Fibroblast of villous mesenchyme (primary cell): ENCODE measurements around the gene DNAJB13. TPM values are rescaled to one million over a fixed set of nuclear protein-coding genes. Genes with fewer than 3 reads are reported as not detected.

Source experiments
- DNase-seq: peaks from one replicate; pipeline ENCODE4 v3.0.0-alpha.2; 2010; ENCODE audit warnings: low read depth
- H3K4me3 ChIP-seq: 2 replicates; pipeline ENCODE4 v1.5.1; 2011; ENCODE audit warnings: low read depth, mild to moderate bottlenecking, low read length
- total RNA-seq: library from RNA; depleted of rRNA; stranded (reverse); fragments of >200 nt; gene quantifications from 2 replicates; pipeline ENCODE4 v1.2.3, GENCODE V29; 2012
- TF ChIP-seq, protein P1 (sequence below): IDR thresholded peaks from 2 replicates; pipeline ENCODE4 v1.5.1; 2012; ENCODE audit warnings: low read depth, mild to moderate bottlenecking, low read length; ENCODE audit not compliant: insufficient read depth

DNAJB13 gene
- total RNA-seq, 1 donor = 0.86 TPM

GRCh38 chr11:73999581-74000306 is 48.9 kb downstream of the DNAJB13 start:
- TF ChIP-seq, protein P1, sequence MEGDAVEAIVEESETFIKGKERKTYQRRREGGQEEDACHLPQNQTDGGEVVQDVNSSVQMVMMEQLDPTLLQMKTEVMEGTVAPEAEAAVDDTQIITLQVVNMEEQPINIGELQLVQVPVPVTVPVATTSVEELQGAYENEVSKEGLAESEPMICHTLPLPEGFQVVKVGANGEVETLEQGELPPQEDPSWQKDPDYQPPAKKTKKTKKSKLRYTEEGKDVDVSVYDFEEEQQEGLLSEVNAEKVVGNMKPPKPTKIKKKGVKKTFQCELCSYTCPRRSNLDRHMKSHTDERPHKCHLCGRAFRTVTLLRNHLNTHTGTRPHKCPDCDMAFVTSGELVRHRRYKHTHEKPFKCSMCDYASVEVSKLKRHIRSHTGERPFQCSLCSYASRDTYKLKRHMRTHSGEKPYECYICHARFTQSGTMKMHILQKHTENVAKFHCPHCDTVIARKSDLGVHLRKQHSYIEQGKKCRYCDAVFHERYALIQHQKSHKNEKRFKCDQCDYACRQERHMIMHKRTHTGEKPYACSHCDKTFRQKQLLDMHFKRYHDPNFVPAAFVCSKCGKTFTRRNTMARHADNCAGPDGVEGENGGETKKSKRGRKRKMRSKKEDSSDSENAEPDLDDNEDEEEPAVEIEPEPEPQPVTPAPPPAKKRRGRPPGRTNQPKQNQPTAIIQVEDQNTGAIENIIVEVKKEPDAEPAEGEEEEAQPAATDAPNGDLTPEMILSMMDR = no peak
- no peak for DNase-seq
- H3K4me3 ChIP-seq = no peak overlapping the region

GRCh38 chr11:74000307-74001133 is 49.7 kb downstream of the DNAJB13 start:
- H3K4me3 ChIP-seq = no peak overlapping the region
- TF ChIP-seq, protein P1 = no peak
- no peak for DNase-seq

DNA sequence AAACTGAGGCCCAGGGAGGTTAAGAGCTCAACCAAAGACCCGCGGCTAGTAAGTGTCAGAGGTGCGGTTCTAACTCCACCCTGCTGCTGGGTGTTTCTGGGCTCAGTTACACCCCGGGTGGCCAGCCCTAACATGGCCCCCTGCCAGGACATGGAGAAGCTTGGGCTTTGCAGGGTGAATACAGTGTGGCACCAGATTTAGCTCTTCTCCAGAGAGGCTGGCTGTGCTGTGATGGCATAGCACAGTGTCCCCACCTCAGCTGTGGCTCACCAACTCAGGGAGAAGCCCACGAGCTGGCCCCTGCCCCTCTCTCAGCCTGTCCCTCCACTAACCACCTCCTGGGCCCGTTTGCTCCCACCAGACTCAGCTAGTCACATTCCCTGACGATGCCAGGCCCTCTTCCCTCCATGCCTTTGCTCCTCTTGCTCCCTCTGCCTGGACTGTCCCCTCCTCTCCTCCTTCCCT is 51.0 kb downstream of the DNAJB13 start:
- DNase-seq = no peak
- TF ChIP-seq, protein P1 = no peak
- H3K4me3 ChIP-seq = no peak overlapping the region

DNA sequence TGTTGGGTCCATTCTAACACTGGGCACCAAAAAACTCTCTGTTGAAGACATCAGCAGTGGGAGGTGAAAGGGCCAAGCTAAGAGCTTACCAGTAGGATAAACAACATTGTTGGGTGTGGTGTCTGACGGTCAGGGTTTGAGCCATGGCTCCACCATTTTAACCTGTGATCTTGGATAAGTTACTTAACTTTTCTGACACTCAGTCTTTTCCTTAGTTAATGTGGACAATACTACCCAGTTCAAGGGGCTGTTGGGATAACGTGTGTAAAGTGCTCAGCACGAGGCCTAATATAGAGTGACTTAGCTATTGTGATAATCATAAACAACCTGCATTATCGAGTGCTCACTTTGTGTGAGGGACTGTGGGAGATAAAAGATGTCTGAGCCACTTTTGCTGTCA is 52.0 kb downstream of the DNAJB13 start:
- DNase-seq = no peak
- H3K4me3 ChIP-seq = no peak overlapping the region
- TF ChIP-seq, protein P1 = no peak

DNA sequence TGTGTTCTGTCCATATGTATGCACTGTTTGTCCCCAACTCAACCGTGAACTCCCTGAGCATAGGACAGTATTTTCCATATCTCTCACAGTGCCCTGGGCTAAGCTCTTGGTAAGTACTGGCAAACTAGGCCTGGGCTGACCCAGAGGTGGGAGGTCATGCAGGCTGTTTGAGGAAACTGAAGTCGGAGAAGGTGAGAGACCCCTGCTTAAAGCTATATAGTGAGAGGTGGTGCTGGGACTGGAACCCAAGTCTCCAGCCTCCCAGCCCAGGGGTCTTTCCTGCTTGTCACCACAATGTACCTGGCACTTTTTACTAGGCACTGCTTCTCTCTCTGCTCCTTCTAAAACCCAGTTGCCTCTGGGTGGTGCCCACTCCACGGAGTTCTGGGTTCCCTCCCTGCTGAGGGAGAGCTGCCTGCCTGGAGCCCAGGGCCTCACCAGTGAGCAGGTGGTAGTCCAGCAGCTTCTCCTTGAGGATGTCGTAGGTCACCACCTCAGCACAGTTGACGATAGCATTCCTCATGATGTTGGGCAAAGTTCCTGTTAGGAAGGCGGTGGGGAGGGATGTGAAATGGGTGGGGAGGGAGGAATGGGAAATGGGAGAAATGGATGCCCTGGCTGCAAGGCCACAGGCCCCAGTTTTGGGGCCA is 53.3 kb downstream of the DNAJB13 start:
- no peak overlapping the region for H3K4me3 ChIP-seq
- TF ChIP-seq, protein P1 = no peak
- DNase-seq = no peak

- TF ChIP-seq, protein P1 = no peak
- H3K4me3 ChIP-seq = no peak overlapping the region
- DNase-seq = no peak
Measured at GRCh38 chr11:74004759-74005615, 54.2 kb downstream of the DNAJB13 start.
